SU-DHL-6 (cell line): ENCODE results near the gene HAPLN2.

ENCODE experiments used
- H2AFZ ChIP-seq: fragments of 200-600 bp; sonication (generic); 2 replicates; pipeline ENCODE4 v1.6.1; 2014; ENCODE audit warnings: low read depth, mild to moderate bottlenecking, moderate library complexity, mixed read lengths, antibody characterized with exemption, low read length; ENCODE audit not compliant: severe bottlenecking
- H3F3A ChIP-seq: fragments of 200-600 bp; shearing (Covaris generic); 2 replicates; pipeline ENCODE4 v1.6.0; 2016; ENCODE audit warnings: antibody characterized with exemption, mild to moderate bottlenecking; ENCODE audit not compliant: insufficient read depth
- H3K27ac ChIP-seq: fragments of 200-600 bp; sonication (generic); 2 replicates; pipeline ENCODE4 v1.5.1; 2016; ENCODE audit warnings: low read depth, mild to moderate bottlenecking, low read length, moderate library complexity, mixed read lengths
- H3K27me3 ChIP-seq: fragments of 200-600 bp; sonication (generic), shearing (Covaris generic); 2 replicates; pipeline ENCODE4 v1.6.0; 2014; ENCODE audit warnings: mild to moderate bottlenecking, low read length
- H3K36me3 ChIP-seq: fragments of 200-600 bp; sonication (generic); 2 replicates; pipeline ENCODE4 v1.6.1; 2014; ENCODE audit warnings: mild to moderate bottlenecking, low read length, mixed read lengths
- H3K4me2 ChIP-seq: fragments of 300-600, 200-600 bp; shearing (Covaris generic), sonication (generic); 2 replicates; pipeline ENCODE4 v1.6.0; 2014; ENCODE audit warnings: low read length, low read depth, mild to moderate bottlenecking; ENCODE audit not compliant: poor library complexity, severe bottlenecking
- H3K4me3 ChIP-seq: fragments of 200-600 bp; sonication (generic); 2 replicates; pipeline ENCODE4 v1.5.1; 2014; ENCODE audit warnings: antibody characterized with exemption, low read length, mild to moderate bottlenecking, mixed read lengths; ENCODE audit not compliant: insufficient read depth, poor library complexity, severe bottlenecking
- H3K79me2 ChIP-seq: fragments of 200-600 bp; sonication (generic); 2 replicates; pipeline ENCODE4 v1.6.1; 2014; ENCODE audit warnings: mild to moderate bottlenecking, low read length, moderate library complexity; ENCODE audit not compliant: insufficient read depth
- H3K9ac ChIP-seq: fragments of 200-600 bp; sonication (generic); 2 replicates; pipeline ENCODE4 v1.7.0; 2014; ENCODE audit warnings: mild to moderate bottlenecking, low read length
- H3K9me2 ChIP-seq: fragments of 200-600 bp; sonication (generic); replicated peaks from 2 replicates; pipeline ENCODE4 v1.6.1; 2014; ENCODE audit warnings: low read length; ENCODE audit not compliant: insufficient read depth
- H3K9me3 ChIP-seq: fragments of 200-600 bp; sonication (generic); 2 replicates; pipeline ENCODE4 v1.6.1; 2014; ENCODE audit warnings: low read length, mixed read lengths; ENCODE audit not compliant: insufficient read depth
- H4K20me1 ChIP-seq: fragments of 200-600 bp; sonication (generic); 2 replicates; pipeline ENCODE4 v1.6.1; 2014; ENCODE audit warnings: low read depth, mild to moderate bottlenecking, antibody characterized with exemption, low read length, moderate library complexity, mixed read lengths
- CTCF ChIP-seq: fragments of 200-600 bp; sonication (generic); IDR thresholded peaks from one replicate; pipeline ENCODE4 v1.5.1; 2017; ENCODE audit warnings: antibody characterized with exemption, mild to moderate bottlenecking, low read length, moderate library complexity; ENCODE audit not compliant: insufficient read depth, poor library complexity, severe bottlenecking
- EZH2phosphoT487 ChIP-seq: fragments of 200-600 bp; sonication (generic), shearing (Covaris generic); conservative IDR thresholded peaks from 2 replicates; pipeline ENCODE4 v1.6.1; 2018; ENCODE audit warnings: mild to moderate bottlenecking, antibody characterized with exemption, low read length, moderate library complexity, mixed read lengths

The HAPLN2 gene

GRCh38 chr1:156615946-156616345 is 3.3 kb upstream of the HAPLN2 start:
- H4K20me1 ChIP-seq: no peaks in the 10 kb centered on the region
- no peak overlapping the region for H3K4me2 ChIP-seq
- H3K9me3 ChIP-seq: no peaks in the 10 kb centered on the region
- H3K27me3 ChIP-seq: no peaks in the 10 kb centered on the region
- no peak overlapping the region for H3K9ac ChIP-seq
- H3K9me2 ChIP-seq: no peaks in the 10 kb centered on the region
- no peaks in the 10 kb centered on the region for H3K36me3 ChIP-seq
- no peak overlapping the region for H3K4me3 ChIP-seq
- no peak overlapping the region for H2AFZ ChIP-seq
- H3K79me2 ChIP-seq: no peaks in the 10 kb centered on the region
- no peaks in the 10 kb centered on the region for H3F3A ChIP-seq
- H3K27ac ChIP-seq: no peak overlapping the region
- TF ChIP-seq EZH2phosphoT487: no peak
- no peak for TF ChIP-seq CTCF

GRCh38 chr1:156616463-156616862 is 2.8 kb upstream of the HAPLN2 start:
- TF ChIP-seq CTCF (no peak), EZH2phosphoT487 (no peak)
- H3K27ac ChIP-seq: no peak overlapping the region
- H3K9ac ChIP-seq: no peak overlapping the region
- no peaks in the 10 kb centered on the region for H4K20me1 ChIP-seq
- no peaks in the 10 kb centered on the region for H3K36me3 ChIP-seq
- no peaks in the 10 kb centered on the region for H3K9me3 ChIP-seq
- H3K27me3 ChIP-seq: no peaks in the 10 kb centered on the region
- H3K9me2 ChIP-seq: no peaks in the 10 kb centered on the region
- H3K79me2 ChIP-seq: no peaks in the 10 kb centered on the region
- H3K4me3 ChIP-seq: no peak overlapping the region
- H2AFZ ChIP-seq: no peak overlapping the region
- no peak overlapping the region for H3K4me2 ChIP-seq
- H3F3A ChIP-seq: no peaks in the 10 kb centered on the region

GRCh38 chr1:156619582-156619955 is 354 bp downstream of the HAPLN2 start:
- Histone ChIP-seq H4K20me1 (no peaks in the 10 kb centered on the region), H3K9me3 (no peaks in the 10 kb centered on the region), H3F3A (no peaks in the 10 kb centered on the region), H3K9ac (no peak overlapping the region), H3K4me3 (no peak overlapping the region), H3K36me3 (no peaks in the 10 kb centered on the region), H2AFZ (no peak overlapping the region), H3K9me2 (no peaks in the 10 kb centered on the region), H3K79me2 (no peaks in the 10 kb centered on the region), H3K27ac (no peak overlapping the region), H3K27me3 (no peaks in the 10 kb centered on the region), H3K4me2 (no peak overlapping the region)
- no peak for TF ChIP-seq CTCF
- no peak for TF ChIP-seq EZH2phosphoT487
